SK-N-SH (cell line): ENCODE measurements around the gene ABI1. TPM values are rescaled to one million over a fixed set of nuclear protein-coding genes. Genes with fewer than 3 reads are reported as not detected.

Experiments
- CTCF ChIA-PET: fragments of 300-600, 350-600 bp; formaldehyde crosslinking; extraction: SDS; loops from one replicate; lab custom pipeline; 2021; lab: Yijun Ruan, JAX
- POLR2A ChIA-PET: fragments of 350-600 bp; sonication (Branson Sonifier 250); formaldehyde crosslinking; extraction: SDS; loops from one replicate; lab custom pipeline; 2020; ENCODE audit warnings: antibody characterized with exemption, inconsistent platforms; lab: Yijun Ruan, JAX
- DNase-seq: peaks from one replicate; pipeline ENCODE4 v3.0.0; 2012
- H2AFZ ChIP-seq: fragments of 200-600 bp; sonication (generic); 2 replicates; pipeline ENCODE4 v1.8.1; 2016; ENCODE audit warnings: antibody characterized with exemption, mild to moderate bottlenecking, low read depth
- H3F3A ChIP-seq: fragments of 200-600 bp; sonication (generic); replicated peaks from 2 replicates; pipeline ENCODE3; 2016; ENCODE audit warnings: antibody characterized with exemption, mild to moderate bottlenecking; ENCODE audit not compliant: insufficient read depth
- H3K27ac ChIP-seq, 2 experiments: fragments of 200-500 bp in 1 of 2; fragments of 200-600 bp in 1 of 2; sonication (Bioruptor generic) in 1 of 2; sonication (generic), shearing (Covaris generic) in 1 of 2; 2 replicates each; pipeline versions ENCODE4 v1.5.1 to v1.6.1; 2014 to 2016; ENCODE audit warnings: low read depth in 2 of 2, inconsistent platforms in 1 of 2, low read length in 1 of 2, mild to moderate bottlenecking in 1 of 2, mixed read lengths in 1 of 2
- H3K27me3 ChIP-seq: fragments of 200-600 bp; sonication (generic), shearing (Covaris generic); 2 replicates; pipeline ENCODE4 v1.6.1; 2016; ENCODE audit warnings: mixed run types; ENCODE audit not compliant: insufficient read depth
- H3K36me3 ChIP-seq, 2 experiments: fragments of 200-500 bp in 1 of 2; fragments of 200-600 bp in 1 of 2; sonication (Bioruptor generic) in 1 of 2; sonication (generic) in 1 of 2; replicated peaks in 1 of 2; 2 replicates each; pipeline versions ENCODE3 to v1.5.1; 2014 to 2016; ENCODE audit warnings: low read length in 1 of 2, mild to moderate bottlenecking in 1 of 2; ENCODE audit not compliant: insufficient read depth in 2 of 2, control insufficient read depth in 1 of 2
- H3K4me1 ChIP-seq, 2 experiments: fragments of 200-500 bp in 1 of 2; fragments of 200-600 bp in 1 of 2; sonication (Bioruptor generic) in 1 of 2; sonication (generic), shearing (Covaris generic) in 1 of 2; 2 replicates each; pipeline versions ENCODE4 v1.5.1 to v1.6.1; 2014 to 2016; ENCODE audit warnings: low read depth in 1 of 2, low read length in 1 of 2, mixed run types in 1 of 2; ENCODE audit not compliant: insufficient read depth in 2 of 2, control insufficient read depth in 1 of 2
- H3K4me2 ChIP-seq: fragments of 200-600 bp; sonication (generic), shearing (Covaris generic); 2 replicates; pipeline ENCODE4 v1.6.1; 2017; ENCODE audit warnings: mixed run types
- H3K4me3 ChIP-seq, 2 experiments: fragments of 200-500 bp in 1 of 2; fragments of 200-600 bp in 1 of 2; sonication (Bioruptor generic) in 1 of 2; sonication (generic), shearing (Covaris generic) in 1 of 2; 2 replicates each; pipeline versions ENCODE4 v1.5.1 to v1.8.1; 2014 to 2016; ENCODE audit warnings: low read depth in 2 of 2, inconsistent platforms in 1 of 2, low read length in 1 of 2, mild to moderate bottlenecking in 1 of 2, mixed read lengths in 1 of 2, moderate library complexity in 1 of 2
- H3K79me2 ChIP-seq: fragments of 200-600 bp; sonication (generic); 2 replicates; pipeline ENCODE4 v1.8.1; 2017; ENCODE audit warnings: mild to moderate bottlenecking; ENCODE audit not compliant: insufficient read depth
- H3K9ac ChIP-seq: fragments of 200-600 bp; sonication (generic); 2 replicates; pipeline ENCODE4 v1.6.1; 2017; ENCODE audit warnings: mixed run types
- H3K9me2 ChIP-seq: fragments of 200-600 bp; sonication (generic); 2 replicates; pipeline ENCODE4 v1.6.1; 2017; ENCODE audit warnings: mixed run types
- H3K9me3 ChIP-seq: fragments of 200-600 bp; sonication (generic); 2 replicates; pipeline ENCODE4 v1.6.1; 2017; ENCODE audit warnings: mixed run types, mild to moderate bottlenecking, moderate library complexity
- H4K20me1 ChIP-seq: fragments of 200-600 bp; sonication (generic); 2 replicates; pipeline ENCODE4 v1.6.1; 2017; ENCODE audit warnings: mild to moderate bottlenecking, mixed run types; ENCODE audit not compliant: insufficient read depth
- EZH2phosphoT487 ChIP-seq: fragments of 200-600 bp; sonication (generic); IDR thresholded peaks from 2 replicates; pipeline ENCODE4 v1.6.1; 2017; ENCODE audit warnings: low read depth, mixed run types, mild to moderate bottlenecking, antibody characterized with exemption, moderate library complexity, borderline replicate concordance
- FOSL2 ChIP-seq: IDR thresholded peaks from 2 replicates; pipeline ENCODE4 v1.4.0; 2012; ENCODE audit warnings: low read depth, mild to moderate bottlenecking, moderate library complexity, borderline replicate concordance
- FOXM1 ChIP-seq: IDR thresholded peaks from 2 replicates; pipeline ENCODE4 v1.4.0; 2012; ENCODE audit warnings: low read depth, mild to moderate bottlenecking
- GATA2 ChIP-seq: sonication (generic); formaldehyde crosslinking; IDR thresholded peaks from 2 replicates; pipeline ENCODE4 v1.5.0; 2020; ENCODE audit warnings: mild to moderate bottlenecking, missing genetic modification reagents
- MEF2A ChIP-seq: IDR thresholded peaks from 2 replicates; pipeline ENCODE4 v1.4.0; 2012; ENCODE audit warnings: low read depth, borderline replicate concordance
- MXI1 ChIP-seq: IDR thresholded peaks from 2 replicates; pipeline ENCODE4 v1.6.1; 2012; ENCODE audit warnings: mild to moderate bottlenecking, low read depth, low read length, improper control_type of control experiment
- NFIC ChIP-seq: IDR thresholded peaks from 2 replicates; pipeline ENCODE4 v1.4.0; 2012; ENCODE audit warnings: borderline replicate concordance
- NRF1 ChIP-seq: IDR thresholded peaks from 2 replicates; pipeline ENCODE4 v1.6.1; 2012; ENCODE audit warnings: low read depth, mild to moderate bottlenecking, low read length
- POLR2AphosphoS5 ChIP-seq: IDR thresholded peaks from 2 replicates; pipeline ENCODE4 v1.6.1; 2012; ENCODE audit warnings: low read depth, low read length
- RAD21 ChIP-seq: IDR thresholded peaks from 2 replicates; pipeline ENCODE4 v1.6.1; 2012; ENCODE audit warnings: mild to moderate bottlenecking, low read length
- SMC3 ChIP-seq: IDR thresholded peaks from 2 replicates; pipeline ENCODE4 v1.6.1; 2012; ENCODE audit warnings: low read depth, low read length, improper control_type of control experiment
- TCF12 ChIP-seq: IDR thresholded peaks from 2 replicates; pipeline ENCODE4 v1.4.0; 2012
- YY1 ChIP-seq: IDR thresholded peaks from 2 replicates; pipeline ENCODE4 v1.4.0; 2012; ENCODE audit warnings: low read depth, mild to moderate bottlenecking
- WGBS: methylation state at CpG from one replicate; pipeline ENCODE4 v1.1.6; 2017; ENCODE audit warnings: low lambda C conversion rate; 5-methylcytosine and 5-hydroxymethylcytosine counted together
- polyA plus RNA-seq, 3 experiments: library from polyadenylated mRNA; depleted of rRNA; stranded (reverse); fragments of >200 nt; gene quantifications; 2 replicates each; pipeline ENCODE4 v1.2.3, GENCODE V29; 2012
- TF ChIP-seq, protein P1 (sequence below): IDR thresholded peaks from 2 replicates; pipeline ENCODE4 v1.4.0; 2012; ENCODE audit warnings: low read depth, borderline replicate concordance
- TF ChIP-seq, protein P2 (sequence below): IDR thresholded peaks from 2 replicates; pipeline ENCODE4 v1.4.0; 2012; ENCODE audit warnings: low read depth
- TF ChIP-seq, protein P3 (sequence below): IDR thresholded peaks from 2 replicates; pipeline ENCODE4; 2012
- TF ChIP-seq, protein P4 (sequence below): fragments of 200-600 bp; sonication (generic); IDR thresholded peaks from 2 replicates; pipeline ENCODE4 v1.6.1; 2017; ENCODE audit warnings: antibody characterized with exemption, mild to moderate bottlenecking, moderate library complexity
- TF ChIP-seq, protein P5 (sequence below): fragments of 150-350 bp; IDR thresholded peaks from 2 replicates; pipeline ENCODE4 v1.6.1; 2017; ENCODE audit warnings: antibody characterized with exemption, low read length, low read depth, borderline replicate concordance

The ABI1 gene
- polyA plus RNA-seq, 1 of the 3 experiments (the other 2 are of a cell fraction): 36.7 TPM

DNA sequence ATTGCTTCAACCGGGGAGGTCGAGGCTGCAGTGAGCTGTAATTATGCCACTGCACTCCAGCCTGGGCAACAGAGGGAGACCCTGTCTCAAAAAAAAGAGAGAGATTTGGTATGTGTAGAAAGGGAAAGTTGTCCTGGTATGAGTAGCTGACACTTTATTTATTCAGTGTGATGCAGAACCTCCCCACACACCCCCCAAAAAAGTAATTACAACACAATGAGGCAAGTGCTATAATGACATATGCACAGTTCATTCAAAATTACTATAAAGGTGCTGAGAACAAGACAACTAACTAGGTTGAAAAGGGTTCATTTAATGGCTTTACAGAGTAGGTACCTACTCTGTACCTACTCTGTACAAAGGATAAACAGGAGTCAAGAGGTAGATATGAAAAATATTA is 83.1 kb downstream of the ABI1 start (continued):
- TF ChIP-seq, protein P1, sequence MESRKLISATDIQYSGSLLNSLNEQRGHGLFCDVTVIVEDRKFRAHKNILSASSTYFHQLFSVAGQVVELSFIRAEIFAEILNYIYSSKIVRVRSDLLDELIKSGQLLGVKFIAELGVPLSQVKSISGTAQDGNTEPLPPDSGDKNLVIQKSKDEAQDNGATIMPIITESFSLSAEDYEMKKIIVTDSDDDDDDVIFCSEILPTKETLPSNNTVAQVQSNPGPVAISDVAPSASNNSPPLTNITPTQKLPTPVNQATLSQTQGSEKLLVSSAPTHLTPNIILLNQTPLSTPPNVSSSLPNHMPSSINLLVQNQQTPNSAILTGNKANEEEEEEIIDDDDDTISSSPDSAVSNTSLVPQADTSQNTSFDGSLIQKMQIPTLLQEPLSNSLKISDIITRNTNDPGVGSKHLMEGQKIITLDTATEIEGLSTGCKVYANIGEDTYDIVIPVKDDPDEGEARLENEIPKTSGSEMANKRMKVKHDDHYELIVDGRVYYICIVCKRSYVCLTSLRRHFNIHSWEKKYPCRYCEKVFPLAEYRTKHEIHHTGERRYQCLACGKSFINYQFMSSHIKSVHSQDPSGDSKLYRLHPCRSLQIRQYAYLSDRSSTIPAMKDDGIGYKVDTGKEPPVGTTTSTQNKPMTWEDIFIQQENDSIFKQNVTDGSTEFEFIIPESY: no peak
- TF ChIP-seq FOXM1: no peak
- no peak for TF ChIP-seq YY1
- no peak for TF ChIP-seq EZH2phosphoT487

DNA sequence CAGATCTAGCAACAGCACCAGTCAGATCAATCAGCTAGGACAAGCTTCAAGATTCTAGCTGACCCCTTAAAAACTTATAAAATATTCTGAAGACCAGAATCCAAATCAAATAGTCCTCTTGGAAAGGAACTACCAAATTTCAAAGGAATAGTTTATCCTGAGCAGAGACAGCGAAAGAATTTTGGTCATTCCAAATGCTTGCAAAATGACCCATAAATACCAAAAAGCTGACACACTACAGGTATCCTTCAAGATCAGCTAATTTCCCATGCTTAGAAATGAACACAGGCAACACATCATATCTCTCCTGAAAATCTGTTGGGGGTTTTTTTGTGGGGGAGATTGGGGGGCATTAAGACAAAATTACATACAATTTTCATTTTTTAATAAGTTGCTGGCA is 84.5 kb downstream of the ABI1 start:
- Histone ChIP-seq H2AFZ (no peak overlapping the region), H3K9me2 (no peaks in the 10 kb centered on the region), H3F3A (peaks cover 5% of the 10 kb centered on the region), H3K79me2 (peaks cover 90% of the 10 kb centered on the region), H3K9ac (no peak overlapping the region), H3K36me3 (no peaks in the 10 kb centered on the region), H3K27ac (no peak overlapping the region), H3K9me3 (no peaks in the 10 kb centered on the region), H4K20me1 (peaks cover 32% of the 10 kb centered on the region), H3K4me2 (no peak overlapping the region), H3K27me3 (no peaks in the 10 kb centered on the region), H3K4me3 (no peak overlapping the region), H3K4me1 (peaks cover 0 to 7% of the 10 kb centered on the region in 2 experiments; a peak in 1 of 4 replicates)
- ChIA-PET POLR2A (no interaction called here), CTCF (interaction anchor here (1.5 kb wide), 1 partner anchor 21 kb away, joined by 3 read pairs; no protein-coding TSS in a partner anchor)
- no peak for DNase-seq
- TF ChIP-seq NFIC: no peak
- 93% methylated on average over 1 of the region's 1 CpG for WGBS

DNA sequence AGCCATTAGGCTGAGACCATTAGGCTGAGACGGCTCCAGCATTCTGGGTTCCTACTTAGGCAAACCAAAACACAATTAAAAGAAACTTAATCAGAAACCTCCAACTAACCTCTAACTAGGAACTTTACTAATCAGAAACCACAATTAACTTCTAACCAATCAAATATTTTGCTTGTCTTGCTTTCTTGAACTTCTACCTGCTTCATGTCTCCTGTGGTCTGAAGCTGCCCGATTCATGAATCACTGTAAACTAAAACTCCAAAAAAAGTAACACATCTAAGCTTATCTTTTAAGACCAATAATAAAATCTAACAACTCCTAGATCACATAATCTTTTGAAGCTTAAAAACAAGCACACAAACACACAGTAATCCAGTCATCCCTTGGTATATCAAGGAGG is 87.1 kb downstream of the ABI1 start:
- ChIA-PET CTCF (interaction anchor here (1.5 to 2.9 kb wide), 2 partner anchors 47 to 108 kb away, joined by 3 to 12 read pairs; no protein-coding TSS in a partner anchor), POLR2A (no interaction called here)
- no peak overlapping the region for H3K4me2 ChIP-seq
- H3K4me1 ChIP-seq: no peaks in the 10 kb centered on the region
- no peak overlapping the region for H3K4me3 ChIP-seq
- H3F3A ChIP-seq: no peaks in the 10 kb centered on the region
- H2AFZ ChIP-seq: no peak overlapping the region
- H3K9ac ChIP-seq: no peak overlapping the region
- H3K27me3 ChIP-seq: no peaks in the 10 kb centered on the region
- H4K20me1 ChIP-seq: peaks cover 22% of the 10 kb centered on the region
- H3K79me2 ChIP-seq: peaks cover 85% of the 10 kb centered on the region
- no peak for DNase-seq
- peaks cover 3 to 4% of the 10 kb centered on the region in 2 experiments for H3K36me3 ChIP-seq
- no peak overlapping the region for H3K27ac ChIP-seq
- no peaks in the 10 kb centered on the region for H3K9me3 ChIP-seq
- H3K9me2 ChIP-seq: no peaks in the 10 kb centered on the region
- 92% methylated on average over 2 of the region's 2 CpGs for WGBS
- TF ChIP-seq NRF1 (no peak), YY1 (no peak), TCF12 (no peak), MXI1 (no peak), MEF2A (no peak), GATA2 (no peak), FOSL2 (no peak), SMC3 (no peak), POLR2AphosphoS5 (no peak), EZH2phosphoT487 (no peak), RAD21 (no peak)
- TF ChIP-seq, protein P2, sequence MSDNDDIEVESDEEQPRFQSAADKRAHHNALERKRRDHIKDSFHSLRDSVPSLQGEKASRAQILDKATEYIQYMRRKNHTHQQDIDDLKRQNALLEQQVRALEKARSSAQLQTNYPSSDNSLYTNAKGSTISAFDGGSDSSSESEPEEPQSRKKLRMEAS: no peak
- TF ChIP-seq, protein P3, sequence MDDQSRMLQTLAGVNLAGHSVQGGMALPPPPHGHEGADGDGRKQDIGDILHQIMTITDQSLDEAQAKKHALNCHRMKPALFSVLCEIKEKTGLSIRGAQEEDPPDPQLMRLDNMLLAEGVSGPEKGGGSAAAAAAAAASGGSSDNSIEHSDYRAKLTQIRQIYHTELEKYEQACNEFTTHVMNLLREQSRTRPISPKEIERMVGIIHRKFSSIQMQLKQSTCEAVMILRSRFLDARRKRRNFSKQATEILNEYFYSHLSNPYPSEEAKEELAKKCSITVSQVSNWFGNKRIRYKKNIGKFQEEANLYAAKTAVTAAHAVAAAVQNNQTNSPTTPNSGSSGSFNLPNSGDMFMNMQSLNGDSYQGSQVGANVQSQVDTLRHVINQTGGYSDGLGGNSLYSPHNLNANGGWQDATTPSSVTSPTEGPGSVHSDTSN: no peak
- TF ChIP-seq, protein P4, sequence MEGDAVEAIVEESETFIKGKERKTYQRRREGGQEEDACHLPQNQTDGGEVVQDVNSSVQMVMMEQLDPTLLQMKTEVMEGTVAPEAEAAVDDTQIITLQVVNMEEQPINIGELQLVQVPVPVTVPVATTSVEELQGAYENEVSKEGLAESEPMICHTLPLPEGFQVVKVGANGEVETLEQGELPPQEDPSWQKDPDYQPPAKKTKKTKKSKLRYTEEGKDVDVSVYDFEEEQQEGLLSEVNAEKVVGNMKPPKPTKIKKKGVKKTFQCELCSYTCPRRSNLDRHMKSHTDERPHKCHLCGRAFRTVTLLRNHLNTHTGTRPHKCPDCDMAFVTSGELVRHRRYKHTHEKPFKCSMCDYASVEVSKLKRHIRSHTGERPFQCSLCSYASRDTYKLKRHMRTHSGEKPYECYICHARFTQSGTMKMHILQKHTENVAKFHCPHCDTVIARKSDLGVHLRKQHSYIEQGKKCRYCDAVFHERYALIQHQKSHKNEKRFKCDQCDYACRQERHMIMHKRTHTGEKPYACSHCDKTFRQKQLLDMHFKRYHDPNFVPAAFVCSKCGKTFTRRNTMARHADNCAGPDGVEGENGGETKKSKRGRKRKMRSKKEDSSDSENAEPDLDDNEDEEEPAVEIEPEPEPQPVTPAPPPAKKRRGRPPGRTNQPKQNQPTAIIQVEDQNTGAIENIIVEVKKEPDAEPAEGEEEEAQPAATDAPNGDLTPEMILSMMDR: no peak
- TF ChIP-seq, protein P1: no peak
- TF ChIP-seq, protein P5, sequence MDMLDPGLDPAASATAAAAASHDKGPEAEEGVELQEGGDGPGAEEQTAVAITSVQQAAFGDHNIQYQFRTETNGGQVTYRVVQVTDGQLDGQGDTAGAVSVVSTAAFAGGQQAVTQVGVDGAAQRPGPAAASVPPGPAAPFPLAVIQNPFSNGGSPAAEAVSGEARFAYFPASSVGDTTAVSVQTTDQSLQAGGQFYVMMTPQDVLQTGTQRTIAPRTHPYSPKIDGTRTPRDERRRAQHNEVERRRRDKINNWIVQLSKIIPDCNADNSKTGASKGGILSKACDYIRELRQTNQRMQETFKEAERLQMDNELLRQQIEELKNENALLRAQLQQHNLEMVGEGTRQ: no peak
